Sigmoid colon (tissue), 7 donors: ENCODE measurements around the gene KDM6B. TPM values are rescaled to one million over a fixed set of nuclear protein-coding genes. Genes with fewer than 3 reads are reported as not detected.

Experiments used
- DNase-seq: peaks from one replicate; pipeline ENCODE4 v3.0.0-alpha.2; 2019
- H3K27ac ChIP-seq, 4 donors: fragments of 200-600 bp; sonication (generic); one replicate each; pipeline ENCODE4 v1.5.1; 2016 to 2019; ENCODE audit warnings: mild to moderate bottlenecking in 1 of 4
- H3K27me3 ChIP-seq, 3 donors: fragments of 200-600 bp; sonication (generic); one replicate each; pipeline ENCODE4 v1.5.1; 2019; ENCODE audit warnings: mild to moderate bottlenecking in 1 of 3
- H3K36me3 ChIP-seq, 4 donors: fragments of 200-600 bp; sonication (generic); one replicate each; pipeline ENCODE4 v1.5.1; 2016 to 2019
- H3K4me1 ChIP-seq, 4 donors: fragments of 200-600 bp; sonication (generic); one replicate each; pipeline ENCODE4 v1.5.1; 2017 to 2019
- H3K4me3 ChIP-seq, 4 donors: fragments of 200-600 bp; sonication (generic); one replicate each; pipeline ENCODE4 v1.5.1; 2017 to 2019; ENCODE audit warnings: mild to moderate bottlenecking in 2 of 4, moderate library complexity in 1 of 4
- H3K9me3 ChIP-seq, 4 donors: fragments of 200-600 bp in 3 of 4; sonication (generic) in 3 of 4; one replicate each; pipeline versions ENCODE4 v1.5.1 to v1.6.1; 2013 to 2019
- CTCF ChIP-seq, 4 experiments: fragments of 450-650 bp in 3 of 4; fragments of 200-600 bp in 1 of 4; IDR thresholded peaks; one replicate each; pipeline ENCODE4 v1.5.1; 2016 to 2019; ENCODE audit warnings: antibody characterized with exemption in 4 of 4, mild to moderate bottlenecking in 3 of 4, moderate library complexity in 2 of 4
- EP300 ChIP-seq, 4 donors: sonication (generic); formaldehyde crosslinking; IDR thresholded peaks; one replicate each; pipeline ENCODE4 v1.6.1; 2017; ENCODE audit warnings: antibody characterized with exemption in 4 of 4
- POLR2A ChIP-seq, 2 donors: fragments of 450-650 bp; IDR thresholded peaks; one replicate each; pipeline ENCODE4 v1.6.1; 2016; ENCODE audit warnings: antibody characterized with exemption in 2 of 2, mild to moderate bottlenecking in 2 of 2, moderate library complexity in 2 of 2
- POLR2AphosphoS5 ChIP-seq, 4 donors: sonication (generic); formaldehyde crosslinking; IDR thresholded peaks; one replicate each; pipeline ENCODE4 v1.6.1; 2017; ENCODE audit warnings: antibody characterized with exemption in 4 of 4
- WGBS, 2 donors: extraction: QIAGEN DNeasy Blood & Tissue Kit; methylation state at CpG; one replicate each; pipeline ENCODE4 v1.1.7; 2013; 5-methylcytosine and 5-hydroxymethylcytosine counted together
- intact Hi-C: fragments of 100-400 bp; cut with DNase I; formaldehyde crosslinking; loops from one replicate; pipeline ENCODE4 v1.15.1; 2023
- polyA plus RNA-seq, 3 donors: library from polyadenylated mRNA; stranded (reverse); fragments of 200-250 nt; gene quantifications; one replicate each; pipeline ENCODE4 v1.2.3, GENCODE V29; 2013
- total RNA-seq, 4 donors: library from RNA; depleted of rRNA; stranded (reverse); fragments of >200 nt; gene quantifications; one replicate each; pipeline ENCODE4 v1.1.0, GENCODE V29; 2016
- donor health status: healthy with polysubstance abuse.
- donor health status: Bipolar disorder and iron deficiency.
- donor health status: healthy.

The KDM6B gene
- total and polyA plus RNA-seq, 7 donors = 5.5 to 19.4 (median 7.8) TPM

GRCh38 chr17:7830616-7831015 lies 3.4 kb upstream of the KDM6B start:
- WGBS, 2 donors = 90 to 91% methylated on average over 8 of the region's 8 CpGs
- Histone ChIP-seq H3K27ac (no peak overlapping the region), H3K36me3 (no peaks in the 10 kb centered on the region), H3K27me3 (peaks cover 0 to 5% (median 0%) of the 10 kb centered on the region in 3 donors), H3K4me1 (peaks cover 0 to 8% (median 6%) of the 10 kb centered on the region in 4 donors), H3K4me3 (no peak overlapping the region), H3K9me3 (no peaks in the 10 kb centered on the region)
- TF ChIP-seq POLR2A (IDR thresholded peaks at IDR 0.05) = no peak
- no peak for TF ChIP-seq CTCF (IDR thresholded peaks at IDR 0.05)
- no peak for TF ChIP-seq POLR2AphosphoS5 (IDR thresholded peaks at IDR 0.05)
- peak; percentile 57 for DNase-seq
- intact Hi-C loops = loop anchor here (10.0 kb wide), 1 partner anchor 346 kb away; the partner anchor contains the start of genes POLR2A and SLC35G6

GRCh38 chr17:7831233-7831632 lies 2.8 kb upstream of the KDM6B start:
- 87% methylated on average over 7 of the region's 7 CpGs for WGBS, 2 donors
- Histone ChIP-seq H3K9me3 (no peaks in the 10 kb centered on the region), H3K4me3 (no peak overlapping the region), H3K27me3 (peaks cover 0 to 5% (median 0%) of the 10 kb centered on the region in 3 donors), H3K27ac (no peak overlapping the region), H3K36me3 (no peaks in the 10 kb centered on the region), H3K4me1 (peaks cover 0 to 14% (median 6%) of the 10 kb centered on the region in 4 donors)
- no peak for TF ChIP-seq CTCF (IDR thresholded peaks at IDR 0.05)
- TF ChIP-seq EP300 (IDR thresholded peaks at IDR 0.05) = no peak
- no peak for TF ChIP-seq POLR2A (IDR thresholded peaks at IDR 0.05)
- TF ChIP-seq POLR2AphosphoS5 (IDR thresholded peaks at IDR 0.05) = no peak
- DNase-seq = peak; percentile 46
- intact Hi-C loops = loop anchor here (10.0 kb wide), 1 partner anchor 346 kb away; the partner anchor contains the start of genes POLR2A and SLC35G6

- DNase-seq = peak; percentile 61
- Histone ChIP-seq H3K4me3 (no peak overlapping the region), H3K9me3 (no peaks in the 10 kb centered on the region), H3K27ac (no peak overlapping the region), H3K4me1 (peaks cover 0 to 26% (median 18%) of the 10 kb centered on the region in 4 donors), H3K27me3 (peaks cover 0 to 5% (median 0%) of the 10 kb centered on the region in 3 donors), H3K36me3 (no peaks in the 10 kb centered on the region)
- intact Hi-C loops = loop anchor here (10.0 kb wide), 1 partner anchor 348 kb away; the partner anchor contains the start of genes POLR2A and SLC35G6
- 89 to 94% methylated on average over 10 of the region's 10 CpGs for WGBS, 2 donors
- TF ChIP-seq EP300 (IDR thresholded peaks at IDR 0.05) (no peak), CTCF (IDR thresholded peaks at IDR 0.05) (no peak), POLR2AphosphoS5 (IDR thresholded peaks at IDR 0.05) (no peak), POLR2A (IDR thresholded peaks at IDR 0.05) (no peak)
Measured at GRCh38 chr17:7832431-7832830, 1.6 kb upstream of the KDM6B start.

- H3K4me1 ChIP-seq = peaks cover 0 to 33% (median 25%) of the 10 kb centered on the region in 4 donors
- peaks cover 0 to under 1% (median 0%) of the 10 kb centered on the region in 3 donors for H3K27me3 ChIP-seq
- DNase-seq = peak; percentile 66
- WGBS, 2 donors = 48 to 54% methylated on average over 19 of the region's 19 CpGs
- peak overlapping the region; percentile 75 to 96 (median 82) for H3K4me3 ChIP-seq
- no peaks in the 10 kb centered on the region for H3K36me3 ChIP-seq
- intact Hi-C loops = loop anchor here (10.0 kb wide), 1 partner anchor 348 kb away; the partner anchor contains the start of genes POLR2A and SLC35G6
- TF ChIP-seq EP300 (IDR thresholded peaks at IDR 0.05) (no peak), POLR2AphosphoS5 (IDR thresholded peaks at IDR 0.05) (no peak), POLR2A (IDR thresholded peaks at IDR 0.05) (no peak), CTCF (IDR thresholded peaks at IDR 0.05) (no peak)
- H3K27ac ChIP-seq = peak overlapping the region; percentile 95 to 100 (median 97)
- no peaks in the 10 kb centered on the region for H3K9me3 ChIP-seq
Measured at GRCh38 chr17:7833011-7833794, 814 bp upstream of the KDM6B start.
